ENCODE data around the gene ZBTB21.

- no peak for TF ChIP-seq CTCF (IDR thresholded peaks at IDR 0.05; ENCODE audit: low read depth, low read length)
- no peak for TF ChIP-seq MYC (IDR thresholded peaks at IDR 0.05; ENCODE audit: low read depth, low read length)
These were observed 36.7 kb downstream of the ZBTB21 start for GRCh38 chr21:41973427-41973831.
